B cell (primary cell): Measurements from ENCODE around the gene BRF1. TPM values are rescaled to one million over a fixed set of nuclear protein-coding genes. Genes with fewer than 3 reads are reported as not detected.

Experiments
- ATAC-seq: fragments of 200-7000 bp; cut with Tn5 transposase; one replicate; pipeline ENCODE4 v1.10.0; 2021; ENCODE audit warnings: low read depth, mild to moderate bottlenecking, moderate number of reproducible peaks, moderate library complexity
- CTCF ChIA-PET: fragments of 350-600 bp; sonication (Branson Sonifier 250); formaldehyde crosslinking; loops from one replicate; lab custom pipeline; 2021; ENCODE audit warnings: antibody characterized with exemption, inconsistent platforms; lab: Charles Lee
- POLR2A ChIA-PET: fragments of 350-600 bp; sonication (Branson Sonifier 250); formaldehyde crosslinking; loops from one replicate; lab custom pipeline; 2021; ENCODE audit warnings: antibody characterized with exemption; lab: Charles Lee
- DNase-seq: peaks from one replicate; pipeline ENCODE4 v3.0.0; 2013
- H2AFZ ChIP-seq: 2 replicates; pipeline ENCODE4 v1.6.1; 2012; ENCODE audit warnings: mild to moderate bottlenecking, low read depth, low read length; ENCODE audit not compliant: insufficient read depth, poor library complexity, severe bottlenecking
- H3K27ac ChIP-seq, 2 donors: 1 replicate in 1 of 2; 2 replicates in 1 of 2; pipeline ENCODE4 v1.5.1; 2012 to 2013; ENCODE audit warnings: low read length in 2 of 2, mild to moderate bottlenecking in 2 of 2, moderate library complexity in 1 of 2
- H3K27me3 ChIP-seq, 4 experiments: fragments of 200-600 bp in 1 of 4; sonication (generic) in 1 of 4; replicated peaks in 1 of 4; 1 replicate in 2 of 4; 2 replicates in 2 of 4; pipeline versions ENCODE4 v1.6.1 to v1.7.0; 2013 to 2016; ENCODE audit warnings: low read length in 3 of 4, mild to moderate bottlenecking in 2 of 4, mixed read lengths in 1 of 4, moderate library complexity in 1 of 4; ENCODE audit not compliant: insufficient read depth in 4 of 4, control insufficient read depth in 3 of 4; ENCODE audit errors: control extremely low read depth in 1 of 4
- H3K36me3 ChIP-seq, 2 experiments: replicated peaks in 1 of 2; 1 replicate in 1 of 2; 2 replicates in 1 of 2; pipeline versions ENCODE4 v1.6.1 to v1.7.1; 2013; ENCODE audit warnings: low read length in 1 of 2; ENCODE audit not compliant: insufficient read depth in 2 of 2, control insufficient read depth in 1 of 2; ENCODE audit errors: control extremely low read depth in 1 of 2, extremely low read depth in 1 of 2
- H3K4me1 ChIP-seq, 2 donors: fragments of 200-600 bp in 1 of 2; sonication (generic) in 1 of 2; 1 replicate in 1 of 2; 2 replicates in 1 of 2; pipeline versions ENCODE4 v1.5.1 to v1.6.1; 2013 to 2017; ENCODE audit warnings: low read length in 2 of 2; ENCODE audit not compliant: control insufficient read depth in 2 of 2, insufficient read depth in 2 of 2
- H3K4me2 ChIP-seq: replicated peaks from 2 replicates; pipeline ENCODE3; 2012; ENCODE audit warnings: mild to moderate bottlenecking, low read depth, low read length; ENCODE audit not compliant: poor library complexity, severe bottlenecking
- H3K4me3 ChIP-seq, 5 experiments: fragments of 200-600 bp in 1 of 5; sonication (generic) in 1 of 5; 1 replicate in 3 of 5; 2 replicates in 2 of 5; pipeline versions ENCODE4 v1.5.1 to v1.7.0; 2011 to 2016; ENCODE audit warnings: low read length in 4 of 5, mild to moderate bottlenecking in 4 of 5, low read depth in 2 of 5, control low read depth in 1 of 5, moderate library complexity in 1 of 5; ENCODE audit not compliant: insufficient read depth in 1 of 5; ENCODE audit errors: control extremely low read depth in 1 of 5, extremely low read depth in 1 of 5
- H3K79me2 ChIP-seq: fragments of 200-600 bp; sonication (generic); one replicate; pipeline ENCODE4 v1.6.0; 2016; ENCODE audit warnings: low read length; ENCODE audit not compliant: control insufficient read depth, insufficient read depth
- H3K9ac ChIP-seq: fragments of 200-600 bp; sonication (generic); 2 replicates; pipeline ENCODE4 v1.6.1; 2017; ENCODE audit warnings: mild to moderate bottlenecking, low read length, moderate library complexity
- H3K9me3 ChIP-seq, 3 donors: one replicate each; pipeline versions ENCODE4 v1.6.1 to v1.7.1; 2013; ENCODE audit warnings: low read length in 2 of 3; ENCODE audit not compliant: control insufficient read depth in 2 of 3, insufficient read depth in 1 of 3; ENCODE audit errors: control extremely low read depth in 1 of 3
- H4K20me1 ChIP-seq: 2 replicates; pipeline ENCODE4 v1.6.0; 2012; ENCODE audit warnings: mild to moderate bottlenecking, low read length; ENCODE audit not compliant: insufficient read depth, control insufficient read depth, poor library complexity, severe bottlenecking
- H3K27ac Mint-ChIP-seq: one replicate; pipeline ENCODE4 v1.8.0; 2021; ENCODE audit warnings: mixed read lengths
- H3K27me3 Mint-ChIP-seq: one replicate; pipeline ENCODE4 v1.8.0; 2021; ENCODE audit warnings: mixed read lengths
- H3K4me1 Mint-ChIP-seq: one replicate; pipeline ENCODE4 v1.8.0; 2021; ENCODE audit warnings: mixed read lengths
- H3K4me3 Mint-ChIP-seq: one replicate; pipeline ENCODE4 v1.8.0; 2021; ENCODE audit warnings: mixed read lengths
- H3K9me3 Mint-ChIP-seq: one replicate; pipeline ENCODE4 v1.8.0; 2022; ENCODE audit warnings: mixed read lengths; ENCODE audit not compliant: insufficient read depth
- EZH2 ChIP-seq: IDR thresholded peaks from 2 replicates; pipeline ENCODE4 v1.6.1; 2012; ENCODE audit warnings: borderline replicate concordance, low read depth, mild to moderate bottlenecking, moderate library complexity, low read length; ENCODE audit not compliant: insufficient read depth, poor library complexity, severe bottlenecking
- WGBS: methylation state at CpG from one replicate; pipeline ENCODE4 v1.1.5; 2013; ENCODE audit warnings: missing lambda C conversion rate; ENCODE audit not compliant: insufficient coverage; 5-methylcytosine and 5-hydroxymethylcytosine counted together
- intact Hi-C: fragments of 100-400 bp; cut with micrococcal nuclease; formaldehyde crosslinking; loops from one replicate; pipeline ENCODE4 v1.10.0; 2022
- polyA plus RNA-seq: library from polyadenylated mRNA; depleted of rRNA; stranded (reverse); fragments of >200 nt; gene quantifications from 2 replicates; pipeline ENCODE4 v1.2.3, GENCODE V29; 2012
- total RNA-seq, 2 donors: library from RNA; stranded (reverse); fragments of 120-200 nt in 1 of 2; gene quantifications; 1 replicate in 1 of 2; 2 replicates in 1 of 2; pipeline versions ENCODE4 v1.2.3 to v1.2.4, GENCODE V29; 2013 to 2022
- TF ChIP-seq, protein P1 (sequence below): fragments of 200-600 bp; IDR thresholded peaks from one replicate; pipeline ENCODE4 v1.8.0; 2022; ENCODE audit warnings: antibody characterized with exemption, mild to moderate bottlenecking

The BRF1 gene
- total and polyA plus RNA-seq, 2 donors (not counting 1 experiment from before 2014, with no cell fraction given) = 24.5 to 55.8 TPM

GRCh38 chr14:105159344-105159743 is 141.5 kb downstream of the BRF1 start:
- ChIA-PET POLR2A (interaction anchor here (0.6 kb wide), 1 partner anchor 462 kb away, joined by 11 read pairs; no protein-coding TSS in a partner anchor), CTCF (no interaction called here)
- 82% methylated on average over 10 of the region's 14 CpGs for WGBS
- intact Hi-C loops = no loop called here
- Histone ChIP-seq H3K4me1 (no peaks in the 10 kb centered on the region), H4K20me1 (no peaks in the 10 kb centered on the region), H3K4me3 (no peak overlapping the region), H3K36me3 (no peaks in the 10 kb centered on the region), H3K79me2 (no peaks in the 10 kb centered on the region), H3K4me2 (no peak overlapping the region), H2AFZ (no peak overlapping the region), H3K9me3 (peaks cover 0 to 7% (median 0%) of the 10 kb centered on the region in 3 donors), H3K27ac (no peak overlapping the region), H3K9ac (no peak overlapping the region), H3K27me3 (no peaks in the 10 kb centered on the region)
- H3K27me3 Mint-ChIP-seq = peaks cover 4% of the 10 kb centered on the region
- DNase-seq (no peak), ATAC-seq (no peak)
- no peaks in the 10 kb centered on the region for H3K9me3 Mint-ChIP-seq
- no peak for TF ChIP-seq EZH2
- TF ChIP-seq, protein P1, sequence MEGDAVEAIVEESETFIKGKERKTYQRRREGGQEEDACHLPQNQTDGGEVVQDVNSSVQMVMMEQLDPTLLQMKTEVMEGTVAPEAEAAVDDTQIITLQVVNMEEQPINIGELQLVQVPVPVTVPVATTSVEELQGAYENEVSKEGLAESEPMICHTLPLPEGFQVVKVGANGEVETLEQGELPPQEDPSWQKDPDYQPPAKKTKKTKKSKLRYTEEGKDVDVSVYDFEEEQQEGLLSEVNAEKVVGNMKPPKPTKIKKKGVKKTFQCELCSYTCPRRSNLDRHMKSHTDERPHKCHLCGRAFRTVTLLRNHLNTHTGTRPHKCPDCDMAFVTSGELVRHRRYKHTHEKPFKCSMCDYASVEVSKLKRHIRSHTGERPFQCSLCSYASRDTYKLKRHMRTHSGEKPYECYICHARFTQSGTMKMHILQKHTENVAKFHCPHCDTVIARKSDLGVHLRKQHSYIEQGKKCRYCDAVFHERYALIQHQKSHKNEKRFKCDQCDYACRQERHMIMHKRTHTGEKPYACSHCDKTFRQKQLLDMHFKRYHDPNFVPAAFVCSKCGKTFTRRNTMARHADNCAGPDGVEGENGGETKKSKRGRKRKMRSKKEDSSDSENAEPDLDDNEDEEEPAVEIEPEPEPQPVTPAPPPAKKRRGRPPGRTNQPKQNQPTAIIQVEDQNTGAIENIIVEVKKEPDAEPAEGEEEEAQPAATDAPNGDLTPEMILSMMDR = no peak
- H3K4me1 Mint-ChIP-seq = no peaks in the 10 kb centered on the region
- no peak overlapping the region for H3K27ac Mint-ChIP-seq
- no peak overlapping the region for H3K4me3 Mint-ChIP-seq

Other genes with a start within 250 kb of the BRF1 start
- 54.5 and 63.2 TPM in 2 replicates for gene GPR132, start 235.6 kb downstream of the BRF1 start, total RNA-seq
- 38.6 and 47.8 TPM in 2 replicates for gene GPR132, start 235.6 kb downstream of the BRF1 start, polyA plus RNA-seq
- gene JAG2, start 132.2 kb downstream of the BRF1 start, total RNA-seq = 0.34 and 0.41 TPM in 2 replicates
- 0.27 and 0.66 TPM in 2 replicates for gene JAG2, start 132.2 kb downstream of the BRF1 start, polyA plus RNA-seq
- 28.9 and 31.6 TPM in 2 replicates for gene NUDT14, start 119.7 kb downstream of the BRF1 start, total RNA-seq
- 17.4 and 20.6 TPM in 2 replicates for gene NUDT14, start 119.7 kb downstream of the BRF1 start, polyA plus RNA-seq
- 33.5 and 36.1 TPM in 2 replicates for gene BTBD6, start 52.5 kb downstream of the BRF1 start, total RNA-seq
- 33.4 and 38.8 TPM in 2 replicates for gene BTBD6, start 52.5 kb downstream of the BRF1 start, polyA plus RNA-seq
- 70.7 and 71.8 TPM in 2 replicates for gene PACS2, start 13.7 kb upstream of the BRF1 start, total RNA-seq
- 60.6 and 65.6 TPM in 2 replicates for gene PACS2, start 13.7 kb upstream of the BRF1 start, polyA plus RNA-seq
- gene TEX22, start 97.5 kb upstream of the BRF1 start, total RNA-seq = 7.0 and 8.4 TPM in 2 replicates
- gene TEX22, start 97.5 kb upstream of the BRF1 start, polyA plus RNA-seq = 0.65 and 1.7 TPM in 2 replicates
- 131 and 137 TPM in 2 replicates for gene MTA1, start 118.8 kb upstream of the BRF1 start, total RNA-seq
- 147 and 168 TPM in 2 replicates for gene MTA1, start 118.8 kb upstream of the BRF1 start, polyA plus RNA-seq
- gene CRIP2, start 173.8 kb upstream of the BRF1 start, total RNA-seq = 6.0 and 9.8 TPM in 2 replicates
- gene CRIP2, start 173.8 kb upstream of the BRF1 start, polyA plus RNA-seq = 16.8 and 81.6 TPM in 2 replicates
- 201 and 210 TPM in 2 replicates for gene CRIP1, start 185.9 kb upstream of the BRF1 start, total RNA-seq
- gene CRIP1, start 185.9 kb upstream of the BRF1 start, polyA plus RNA-seq = 293 and 563 TPM in 2 replicates
- gene TEDC1, start 190.2 kb upstream of the BRF1 start, total RNA-seq = 22.2 and 25.9 TPM in 2 replicates
- gene TEDC1, start 190.2 kb upstream of the BRF1 start, polyA plus RNA-seq = 19.7 and 25.2 TPM in 2 replicates
- 0.99 and 1.0 TPM in 2 replicates for gene TMEM121, start 225.6 kb upstream of the BRF1 start, total RNA-seq
- gene TMEM121, start 225.6 kb upstream of the BRF1 start, polyA plus RNA-seq = 1.7 and 3.7 TPM in 2 replicates